Amygdala (tissue), 56 donors: ENCODE data around the gene UNC5C.
A peak's percentile ranks its signal among the peaks of the same experiment; 100 is the strongest.

Experiments used
- DNase-seq, 56 donors: peaks; one replicate each; lab custom pipeline; 2025; lab: John Stamatoyannopoulos, UW

UNC5C gene

GRCh38 chr4:95546866-95547714 lies 1.7 kb downstream of the UNC5C start:
- peak in 21 of 56 donors; percentile 4 to 84 (median 44) for DNase-seq

- no peak for DNase-seq
Measured at GRCh38 chr4:95546221-95546620, 2.6 kb downstream of the UNC5C start.

- peak in 8 of 56 donors; percentile 10 to 49 (median 31) for DNase-seq
Measured at GRCh38 chr4:95545546-95545945, 3.2 kb downstream of the UNC5C start.

- no peak for DNase-seq
Measured at GRCh38 chr4:95544113-95545103, 4.4 kb downstream of the UNC5C start.

GRCh38 chr4:95541889-95542607 lies 6.7 kb downstream of the UNC5C start:
- DNase-seq, result no peak

GRCh38 chr4:95541094-95541493 lies 7.7 kb downstream of the UNC5C start:
- no peak for DNase-seq

- DNase-seq, result peak in 1 of 56 donors; percentile 8
Measured at GRCh38 chr4:95540227-95540626, 8.5 kb downstream of the UNC5C start.

- peak in 1 of 56 donors; percentile 26 for DNase-seq
Measured at GRCh38 chr4:95539106-95539505, 9.7 kb downstream of the UNC5C start.

GRCh38 chr4:95537863-95538488 lies 10.8 kb downstream of the UNC5C start:
- DNase-seq, result no peak

- DNase-seq, result peak in 3 of 56 donors; percentile 15 to 39 (median 31)
Measured at GRCh38 chr4:95537191-95537590, 11.6 kb downstream of the UNC5C start.

GRCh38 chr4:95536650-95537049 lies 12.1 kb downstream of the UNC5C start:
- DNase-seq, result no peak

- no peak for DNase-seq
Measured at GRCh38 chr4:95535180-95535579, 13.6 kb downstream of the UNC5C start.

- no peak for DNase-seq
Measured at GRCh38 chr4:95534032-95534431, 14.7 kb downstream of the UNC5C start.

- no peak for DNase-seq
Measured at GRCh38 chr4:95533254-95533653, 15.5 kb downstream of the UNC5C start.

- DNase-seq, result no peak
Measured at GRCh38 chr4:95532305-95532704, 16.5 kb downstream of the UNC5C start.

GRCh38 chr4:95531141-95531540 lies 17.6 kb downstream of the UNC5C start:
- no peak for DNase-seq

GRCh38 chr4:95529946-95530345 lies 18.8 kb downstream of the UNC5C start:
- no peak for DNase-seq

GRCh38 chr4:95528388-95528948 lies 20.3 kb downstream of the UNC5C start:
- DNase-seq, result no peak

GRCh38 chr4:95526075-95526474 lies 22.7 kb downstream of the UNC5C start:
- no peak for DNase-seq

- DNase-seq, result no peak
Measured at GRCh38 chr4:95524729-95525128, 24.0 kb downstream of the UNC5C start.
